Endothelial cell of umbilical vein (primary cell): ENCODE results near the gene TMEM252. TPM values are rescaled to one million over a fixed set of nuclear protein-coding genes. Genes with fewer than 3 reads are reported as not detected.

Experiments used
- BruUV-seq: library from RNA; stranded (reverse); fragments of 400-500 nt; replicated peaks from 2 replicates; lab custom pipeline; 2021; lab: Mats Ljungman, UMichigan
- CTCF ChIA-PET: fragments of 300-600, 350-600 bp; sonication (Branson Sonifier 250); formaldehyde crosslinking; loops from one replicate; lab custom pipeline; 2021; ENCODE audit warnings: antibody characterized with exemption, inconsistent platforms; lab: Charles Lee
- POLR2A ChIA-PET: fragments of 300-600, 350-600 bp; sonication (Branson Sonifier 250); formaldehyde crosslinking; loops from one replicate; lab custom pipeline; 2021; ENCODE audit warnings: antibody characterized with exemption, inconsistent platforms; lab: Charles Lee
- DNase-seq: peaks from one replicate; pipeline ENCODE4 v3.0.0-alpha.2; 2011; ENCODE audit warnings: low read depth, low spot score
- FAIRE-seq: peaks from 2 replicates; lab custom pipeline; 2011; peaks lifted over from hg19 to GRCh38; lab: Jason Lieb, UNC
- H2AFZ ChIP-seq: 2 replicates; pipeline ENCODE4 v1.6.0; 2012; ENCODE audit warnings: low read depth, low read length, control low read depth, inconsistent platforms
- H3K27ac ChIP-seq: 2 replicates; pipeline ENCODE4 v1.5.1; 2011; ENCODE audit warnings: low read depth, mild to moderate bottlenecking, control low read depth, low read length, moderate library complexity; ENCODE audit not compliant: insufficient read depth
- H3K27me3 ChIP-seq, 2 experiments: 2 replicates each; pipeline versions ENCODE4 v1.6.0 to v1.6.1; 2011; ENCODE audit warnings: low read length in 2 of 2, mixed read lengths in 1 of 2; ENCODE audit not compliant: control insufficient read depth in 2 of 2, insufficient read depth in 2 of 2
- H3K36me3 ChIP-seq, 2 experiments: 2 replicates in 1 of 2; 3 replicates in 1 of 2; pipeline ENCODE4 v1.5.1; 2011; ENCODE audit warnings: low read length in 2 of 2, mild to moderate bottlenecking in 1 of 2, moderate library complexity in 1 of 2; ENCODE audit not compliant: control insufficient read depth in 2 of 2, insufficient read depth in 2 of 2; ENCODE audit errors: extremely low read depth in 1 of 2
- H3K4me1 ChIP-seq: 3 replicates; pipeline ENCODE4 v1.5.1; 2011; ENCODE audit warnings: mild to moderate bottlenecking, low read length; ENCODE audit not compliant: control insufficient read depth, insufficient read depth; ENCODE audit errors: extremely low read depth
- H3K4me2 ChIP-seq: 2 replicates; pipeline ENCODE4 v1.6.1; 2011; ENCODE audit warnings: low read length, control low read depth, mixed read lengths; ENCODE audit not compliant: insufficient read depth
- H3K4me3 ChIP-seq, 3 experiments: fragments of 200-600 bp in 1 of 3; sonication (generic), shearing (Covaris generic) in 1 of 3; replicated peaks in 1 of 3; 2 replicates each; pipeline ENCODE4 v1.5.1; 2011 to 2016; ENCODE audit warnings: control low read depth in 3 of 3, low read length in 3 of 3, mild to moderate bottlenecking in 2 of 3, inconsistent platforms in 1 of 3, low read depth in 1 of 3, moderate library complexity in 1 of 3; ENCODE audit not compliant: insufficient read depth in 1 of 3
- H3K79me2 ChIP-seq: 2 replicates; pipeline ENCODE4 v1.6.0; 2012; ENCODE audit warnings: low read length, inconsistent platforms; ENCODE audit not compliant: control insufficient read depth, insufficient read depth
- H3K9ac ChIP-seq: replicated peaks from 2 replicates; pipeline ENCODE3; 2011; ENCODE audit warnings: low read length, control low read depth; ENCODE audit not compliant: insufficient read depth; ENCODE audit errors: extremely low read depth
- H3K9me1 ChIP-seq: replicated peaks from 3 replicates; pipeline ENCODE4 v1.6.0; 2011; ENCODE audit warnings: mild to moderate bottlenecking, low read length; ENCODE audit not compliant: control insufficient read depth, insufficient read depth; ENCODE audit errors: extremely low read depth
- H3K9me3 ChIP-seq: replicated peaks from 2 replicates; pipeline ENCODE4 v1.5.1; 2012; ENCODE audit warnings: low read length, inconsistent platforms; ENCODE audit not compliant: control insufficient read depth, insufficient read depth
- H4K20me1 ChIP-seq: replicated peaks from 2 replicates; pipeline ENCODE3; 2011; ENCODE audit warnings: mild to moderate bottlenecking, low read length; ENCODE audit not compliant: control insufficient read depth, insufficient read depth; ENCODE audit errors: extremely low read depth
- CTCF ChIP-seq, 2 donors: IDR thresholded peaks; 1 replicate in 1 of 2; 2 replicates in 1 of 2; pipeline ENCODE4 v1.5.1; 2011; ENCODE audit warnings: low read length in 2 of 2, mild to moderate bottlenecking in 2 of 2, moderate library complexity in 2 of 2, control low read depth in 1 of 2, inconsistent platforms in 1 of 2, low read depth in 1 of 2; ENCODE audit not compliant: insufficient read depth in 1 of 2; ENCODE audit errors: extremely low read depth in 1 of 2
- EZH2 ChIP-seq: IDR thresholded peaks from 2 replicates; pipeline ENCODE4 v1.6.1; 2012; ENCODE audit warnings: borderline replicate concordance, low read depth, mild to moderate bottlenecking, moderate library complexity, low read length, inconsistent platforms; ENCODE audit not compliant: severe bottlenecking
- FOS ChIP-seq: IDR thresholded peaks from 2 replicates; pipeline ENCODE4 v1.6.1; 2011; ENCODE audit warnings: mild to moderate bottlenecking, low read length, moderate library complexity, borderline replicate concordance; ENCODE audit not compliant: insufficient read depth
- GATA2 ChIP-seq: IDR thresholded peaks from 2 replicates; pipeline ENCODE4 v1.7.0; 2011; ENCODE audit warnings: low read depth, mild to moderate bottlenecking, moderate library complexity, mixed read lengths, low read length; ENCODE audit not compliant: insufficient read length, insufficient read depth
- JUN ChIP-seq: IDR thresholded peaks from 2 replicates; pipeline ENCODE4 v1.6.1; 2011; ENCODE audit warnings: borderline replicate concordance, low read depth; ENCODE audit not compliant: insufficient read length, insufficient read depth
- MAX ChIP-seq: IDR thresholded peaks from 2 replicates; pipeline ENCODE4 v1.6.1; 2011; ENCODE audit not compliant: insufficient read depth, insufficient read length
- MYC ChIP-seq: IDR thresholded peaks from one replicate; pipeline ENCODE4 v1.6.1; 2011; ENCODE audit warnings: mild to moderate bottlenecking, low read depth, low read length
- POLR2A ChIP-seq: IDR thresholded peaks from 2 replicates; pipeline ENCODE4 v1.6.1; 2012; ENCODE audit warnings: low read depth, mild to moderate bottlenecking, control low read depth, low read length
- POLR2AphosphoS5 ChIP-seq: IDR thresholded peaks from 2 replicates; pipeline ENCODE4 v1.6.1; 2012; ENCODE audit warnings: low read depth, mild to moderate bottlenecking, control low read depth, low read length, moderate library complexity; ENCODE audit not compliant: insufficient read depth
- dilution Hi-C: fragments of 300-500 bp; cut with MboI; formaldehyde crosslinking; loops from one replicate; pipeline ENCODE4 v1.15.0; 2019; ENCODE audit warnings: low sequenced_read_pairs; ENCODE audit not compliant: extremely low pct_ligation_motif_present
- intact Hi-C: fragments of 100-400 bp; cut with micrococcal nuclease; formaldehyde crosslinking; loops from one replicate; pipeline ENCODE4 v1.10.0; 2022
- polyA plus RNA-seq, 4 experiments: library from polyadenylated mRNA; depleted of rRNA in 3 of 4; stranded (reverse) in 3 of 4; unstranded in 1 of 4; fragments of >200 nt; gene quantifications; 2 replicates each; pipeline versions ENCODE4 v1.2.1 to v1.2.3, GENCODE V29; 2011 to 2012; ENCODE audit warnings: missing spikeins in 1 of 4
- total RNA-seq: library from RNA; stranded (reverse); gene quantifications from 2 replicates; pipeline ENCODE4 v1.2.3, GENCODE V29; 2021

The TMEM252 gene
- total and polyA plus RNA-seq, 2 donors (not counting 3 experiments of a cell fraction or from before 2014, with no cell fraction given) = not detected

GRCh38 chr9:68537616-68537880 lies 3.1 kb downstream of the TMEM252 start:
- H3K9ac ChIP-seq = no peak overlapping the region
- no peaks in the 10 kb centered on the region for H3K4me1 ChIP-seq
- DNase-seq (no peak), FAIRE-seq (no peak)
- no peaks in the 10 kb centered on the region for H4K20me1 ChIP-seq
- H3K27me3 ChIP-seq = no peaks in the 10 kb centered on the region
- H3K36me3 ChIP-seq = no peaks in the 10 kb centered on the region
- dilution Hi-C loops = no loop called here
- ChIA-PET POLR2A (no interaction called here), CTCF (no interaction called here)
- H3K9me1 ChIP-seq = no peaks in the 10 kb centered on the region
- H3K27ac ChIP-seq = no peak overlapping the region
- no TSS peak for BruUV-seq
- no peaks in the 10 kb centered on the region for H3K79me2 ChIP-seq
- no peak overlapping the region for H3K4me3 ChIP-seq
- TF ChIP-seq JUN (no peak), FOS (no peak), GATA2 (no peak), EZH2 (no peak), CTCF (IDR thresholded peaks at IDR 0.05; ENCODE audit: extremely low read depth in 1 of 2, insufficient read depth in 1 of 2, low read depth in 1 of 2, low read length in 2 of 2) (no peak), POLR2A (no peak), POLR2AphosphoS5 (no peak), MAX (no peak), MYC (no peak)
- intact Hi-C loops = no loop called here
- no peak overlapping the region for H2AFZ ChIP-seq
- no peaks in the 10 kb centered on the region for H3K9me3 ChIP-seq
- H3K4me2 ChIP-seq = no peak overlapping the region
